Mucosa of stomach (tissue), 1 donor: ENCODE measurements around the gene CCDC69.

Source experiments
- H3K27me3 ChIP-seq: one replicate; pipeline ENCODE4 v1.7.0; 2013; ENCODE audit warnings: mild to moderate bottlenecking, low read length; ENCODE audit not compliant: control insufficient read depth, insufficient read depth
- H3K36me3 ChIP-seq: one replicate; pipeline ENCODE4 v1.7.0; 2013; ENCODE audit warnings: low read length; ENCODE audit not compliant: control insufficient read depth, insufficient read depth
- H3K4me1 ChIP-seq: one replicate; pipeline ENCODE4 v1.7.0; 2013; ENCODE audit warnings: mild to moderate bottlenecking, low read length; ENCODE audit not compliant: control insufficient read depth, insufficient read depth
- H3K4me3 ChIP-seq: one replicate; pipeline ENCODE4 v1.7.0; 2013; ENCODE audit warnings: low read length
- H3K9ac ChIP-seq: one replicate; pipeline ENCODE4 v1.7.0; 2013; ENCODE audit warnings: mild to moderate bottlenecking, low read length, moderate library complexity
- H3K9me3 ChIP-seq: one replicate; pipeline ENCODE4 v1.7.0; 2013; ENCODE audit warnings: mild to moderate bottlenecking, low read length, moderate library complexity; ENCODE audit not compliant: control insufficient read depth
- donor health status: Pancreatic carcinoma.

The CCDC69 gene

DNA sequence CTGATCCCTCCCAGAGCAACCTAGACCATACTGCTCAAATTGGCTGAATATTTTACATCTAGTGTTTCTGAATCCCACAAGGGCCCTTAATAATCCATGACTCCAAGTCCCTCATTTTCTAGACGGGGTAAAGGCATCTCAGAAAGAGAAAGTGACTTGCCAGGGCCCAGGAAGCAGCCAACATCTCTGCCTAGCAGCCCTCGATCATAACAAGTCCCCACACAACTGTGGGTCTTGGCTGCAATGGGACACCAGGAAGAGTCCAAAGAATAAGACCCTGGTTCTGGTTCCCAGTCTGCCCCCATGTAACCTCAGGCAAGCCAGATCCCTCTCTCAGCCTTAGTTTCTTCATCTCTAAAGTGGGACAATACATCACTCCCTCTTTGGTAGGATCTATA is 72.6 kb downstream of the CCDC69 start:
- Histone ChIP-seq H3K9ac (peak overlapping the region; percentile 46), H3K36me3 (no peaks in the 10 kb centered on the region), H3K4me1 (peaks cover 27% of the 10 kb centered on the region), H3K4me3 (no peak overlapping the region), H3K27me3 (no peaks in the 10 kb centered on the region), H3K9me3 (no peaks in the 10 kb centered on the region)

- Histone ChIP-seq H3K9ac (peak overlapping the region; percentile 46), H3K36me3 (no peaks in the 10 kb centered on the region), H3K27me3 (no peaks in the 10 kb centered on the region), H3K9me3 (no peaks in the 10 kb centered on the region), H3K4me1 (peaks cover 24% of the 10 kb centered on the region), H3K4me3 (no peak overlapping the region)
Measured at GRCh38 chr5:151150471-151151262, 73.2 kb downstream of the CCDC69 start.

- H3K4me3 ChIP-seq, result no peak overlapping the region
- no peaks in the 10 kb centered on the region for H3K36me3 ChIP-seq
- peaks cover 14% of the 10 kb centered on the region for H3K4me1 ChIP-seq
- no peaks in the 10 kb centered on the region for H3K27me3 ChIP-seq
- no peak overlapping the region for H3K9ac ChIP-seq
- H3K9me3 ChIP-seq, result no peaks in the 10 kb centered on the region
Measured at GRCh38 chr5:151148583-151148982, 75.3 kb downstream of the CCDC69 start.

DNA sequence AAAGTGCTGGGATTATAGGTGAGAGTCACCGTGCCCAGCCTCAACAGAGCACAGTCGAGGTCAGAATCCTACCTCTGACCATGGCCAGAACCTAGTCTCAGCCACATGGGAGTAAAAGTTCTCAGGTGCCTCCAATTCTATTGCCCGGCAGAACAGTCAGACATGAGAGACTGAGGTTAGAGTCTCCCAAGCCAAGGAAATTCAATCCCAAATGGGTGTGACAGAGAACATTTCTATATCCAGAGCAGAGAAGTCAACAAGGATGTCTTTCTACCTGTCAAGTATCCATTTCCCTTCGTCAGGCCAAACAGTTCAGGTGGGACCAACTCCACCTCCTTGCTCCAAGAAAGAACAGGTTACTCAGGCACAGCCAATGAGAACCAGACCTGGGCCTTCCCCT is 76.9 kb downstream of the CCDC69 start:
- H3K36me3 ChIP-seq, result no peaks in the 10 kb centered on the region

GRCh38 chr5:151146061-151146460 is 77.8 kb downstream of the CCDC69 start:
- H3K4me1 ChIP-seq, result peaks cover 11% of the 10 kb centered on the region
- no peaks in the 10 kb centered on the region for H3K9me3 ChIP-seq
- H3K27me3 ChIP-seq, result no peaks in the 10 kb centered on the region
- no peak overlapping the region for H3K4me3 ChIP-seq
- no peak overlapping the region for H3K9ac ChIP-seq
- no peaks in the 10 kb centered on the region for H3K36me3 ChIP-seq

More for the DNA sequence above, 76.9 kb downstream of the CCDC69 start:
- H3K9ac ChIP-seq, result no peak overlapping the region
- H3K9me3 ChIP-seq, result no peaks in the 10 kb centered on the region
- H3K4me3 ChIP-seq, result no peak overlapping the region
- H3K27me3 ChIP-seq, result no peaks in the 10 kb centered on the region
- peaks cover 14% of the 10 kb centered on the region for H3K4me1 ChIP-seq

DNA sequence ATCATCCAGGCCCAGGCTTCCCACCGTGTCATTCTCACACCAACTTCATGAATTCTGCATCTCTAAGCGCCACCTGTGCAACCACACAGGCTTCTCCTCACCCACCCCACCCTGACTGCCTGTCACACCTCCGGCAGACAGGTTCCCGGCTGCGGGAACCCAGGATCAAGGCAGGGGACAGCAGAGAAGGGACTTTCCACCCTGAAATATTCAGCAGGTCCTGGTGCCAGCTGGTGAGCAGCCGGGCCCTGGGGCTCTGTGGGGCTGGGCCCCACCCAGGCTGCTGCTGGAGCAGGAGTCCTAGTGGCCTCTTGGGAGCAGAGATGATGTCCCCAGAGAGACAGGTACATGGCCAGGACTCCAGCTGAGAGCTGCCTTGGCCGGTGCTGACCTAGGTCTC is 79.0 kb downstream of the CCDC69 start:
- Histone ChIP-seq H3K27me3 (no peaks in the 10 kb centered on the region), H3K4me3 (no peak overlapping the region), H3K9ac (no peak overlapping the region), H3K9me3 (no peaks in the 10 kb centered on the region), H3K4me1 (no peaks in the 10 kb centered on the region), H3K36me3 (no peaks in the 10 kb centered on the region)

GRCh38 chr5:151144275-151144674 is 79.6 kb downstream of the CCDC69 start:
- no peaks in the 10 kb centered on the region for H3K36me3 ChIP-seq
- H3K27me3 ChIP-seq, result no peaks in the 10 kb centered on the region
- no peaks in the 10 kb centered on the region for H3K4me1 ChIP-seq
- H3K4me3 ChIP-seq, result no peak overlapping the region
- no peak overlapping the region for H3K9ac ChIP-seq
- no peaks in the 10 kb centered on the region for H3K9me3 ChIP-seq

- Histone ChIP-seq H3K9ac (no peak overlapping the region), H3K9me3 (no peaks in the 10 kb centered on the region), H3K4me1 (no peaks in the 10 kb centered on the region), H3K27me3 (no peaks in the 10 kb centered on the region), H3K4me3 (no peak overlapping the region), H3K36me3 (no peaks in the 10 kb centered on the region)
Measured at GRCh38 chr5:151143645-151144044, 80.2 kb downstream of the CCDC69 start.

GRCh38 chr5:151142933-151143332 is 81.0 kb downstream of the CCDC69 start:
- no peaks in the 10 kb centered on the region for H3K9me3 ChIP-seq
- no peaks in the 10 kb centered on the region for H3K36me3 ChIP-seq
- no peak overlapping the region for H3K9ac ChIP-seq
- no peak overlapping the region for H3K4me3 ChIP-seq
- H3K27me3 ChIP-seq, result no peaks in the 10 kb centered on the region
- H3K4me1 ChIP-seq, result no peaks in the 10 kb centered on the region

DNA sequence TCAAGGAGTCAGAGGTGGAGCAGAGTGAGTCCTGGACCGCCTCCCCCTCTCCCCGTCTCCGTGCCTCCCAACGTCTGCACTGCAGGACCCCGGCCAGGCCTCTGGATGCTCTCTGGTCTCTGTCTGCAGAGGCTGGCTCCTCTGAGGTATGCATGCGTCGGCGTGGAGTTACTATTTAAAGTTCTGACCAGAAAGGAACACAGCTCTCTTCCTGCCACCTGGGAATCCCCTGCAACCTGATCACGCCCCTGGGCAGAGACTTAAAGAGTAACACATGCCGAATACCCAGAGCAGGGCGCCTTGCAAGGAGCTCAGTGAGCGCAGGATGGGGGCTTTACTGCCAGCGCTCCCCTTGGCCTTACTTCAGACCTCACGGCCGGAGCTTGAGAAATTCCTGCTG is 82.4 kb downstream of the CCDC69 start:
- H3K36me3 ChIP-seq, result no peaks in the 10 kb centered on the region
- no peak overlapping the region for H3K9ac ChIP-seq
- no peaks in the 10 kb centered on the region for H3K9me3 ChIP-seq
- no peak overlapping the region for H3K4me3 ChIP-seq
- no peaks in the 10 kb centered on the region for H3K27me3 ChIP-seq
- no peaks in the 10 kb centered on the region for H3K4me1 ChIP-seq

- no peak overlapping the region for H3K9ac ChIP-seq
- H3K9me3 ChIP-seq, result no peaks in the 10 kb centered on the region
- H3K4me1 ChIP-seq, result no peaks in the 10 kb centered on the region
- no peaks in the 10 kb centered on the region for H3K36me3 ChIP-seq
- H3K4me3 ChIP-seq, result no peak overlapping the region
- no peaks in the 10 kb centered on the region for H3K27me3 ChIP-seq
Measured at GRCh38 chr5:151140686-151141459, 83.0 kb downstream of the CCDC69 start.

GRCh38 chr5:151139646-151140045 is 84.2 kb downstream of the CCDC69 start:
- Histone ChIP-seq H3K9me3 (no peaks in the 10 kb centered on the region), H3K27me3 (no peaks in the 10 kb centered on the region), H3K36me3 (no peaks in the 10 kb centered on the region), H3K9ac (no peak overlapping the region), H3K4me3 (no peak overlapping the region), H3K4me1 (no peaks in the 10 kb centered on the region)
